NCI-H2227 (cell line): Measurements from ENCODE around the gene MTNR1A.

Source experiments
- DNase-seq: peaks from one replicate; lab custom pipeline; 2025; ENCODE audit not compliant: unreplicated experiment; lab: John Stamatoyannopoulos, UW

Gene MTNR1A

GRCh38 chr4:186497043-186497442 is 58.3 kb downstream of the MTNR1A start:
- no peak for DNase-seq

DNA sequence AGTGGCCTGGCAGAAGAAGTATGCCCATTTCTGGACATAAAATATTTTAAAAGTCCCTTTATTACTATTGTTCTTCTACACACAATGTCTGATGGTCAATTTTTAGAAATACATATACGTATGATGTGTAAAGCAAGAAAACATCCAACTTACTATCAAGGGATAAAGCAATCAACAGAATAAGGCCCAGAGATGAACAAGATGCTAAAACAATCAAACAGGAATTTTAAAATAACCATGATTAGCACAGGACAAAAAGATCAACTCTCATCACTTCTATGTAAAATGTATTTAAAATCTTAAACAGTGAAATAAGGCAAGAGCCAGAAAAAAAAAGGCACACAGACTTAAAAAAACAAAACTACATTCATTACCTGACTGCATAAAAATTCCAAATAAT is 60.9 kb downstream of the MTNR1A start:
- DNase-seq, result no peak

- DNase-seq, result no peak
These were observed 67.6 kb downstream of the MTNR1A start for GRCh38 chr4:186487726-186488125.

DNA sequence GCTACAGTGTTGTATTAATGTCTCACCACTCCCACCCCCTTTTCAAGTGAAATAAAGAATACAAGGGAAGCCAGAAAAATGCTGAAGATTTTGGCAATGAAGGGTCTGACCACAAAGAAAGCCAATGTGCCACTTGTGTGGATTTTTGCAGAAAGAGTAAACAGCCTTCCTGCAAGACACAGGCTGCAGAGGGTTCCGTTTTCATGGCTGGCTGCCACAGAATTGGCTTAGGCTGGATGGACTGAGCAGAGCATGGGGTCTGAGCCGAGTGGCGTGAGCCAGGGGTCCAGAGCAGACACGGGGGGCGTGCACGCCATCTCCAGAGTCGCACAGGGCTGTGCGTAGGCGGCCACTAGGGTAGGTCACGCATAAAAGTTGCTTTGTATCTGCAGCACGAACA is 69.2 kb downstream of the MTNR1A start:
- no peak for DNase-seq

DNA sequence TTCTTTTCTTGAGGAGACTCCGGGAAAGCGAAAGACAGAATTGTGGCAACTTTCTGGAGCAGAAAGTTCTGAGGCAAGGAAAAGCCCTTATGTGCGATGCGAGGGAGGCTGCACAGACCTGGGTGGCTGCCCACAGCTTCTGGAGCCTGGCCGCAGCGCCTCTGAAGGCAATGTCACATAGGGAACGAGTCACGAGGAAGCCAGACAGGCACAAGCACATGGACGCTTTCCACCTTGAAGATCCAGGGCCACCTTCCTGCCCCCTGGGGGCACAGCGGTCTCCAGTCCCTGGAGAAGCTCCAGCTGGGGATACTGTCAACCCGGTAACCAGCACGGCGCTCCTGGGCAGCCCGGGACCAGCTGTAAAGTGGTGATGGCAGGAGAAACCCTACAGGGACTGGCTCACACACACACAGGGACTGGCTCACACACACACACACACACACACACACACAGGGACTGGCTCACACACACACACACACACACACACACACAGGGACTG is 69.8 kb downstream of the MTNR1A start:
- DNase-seq, result no peak

DNA sequence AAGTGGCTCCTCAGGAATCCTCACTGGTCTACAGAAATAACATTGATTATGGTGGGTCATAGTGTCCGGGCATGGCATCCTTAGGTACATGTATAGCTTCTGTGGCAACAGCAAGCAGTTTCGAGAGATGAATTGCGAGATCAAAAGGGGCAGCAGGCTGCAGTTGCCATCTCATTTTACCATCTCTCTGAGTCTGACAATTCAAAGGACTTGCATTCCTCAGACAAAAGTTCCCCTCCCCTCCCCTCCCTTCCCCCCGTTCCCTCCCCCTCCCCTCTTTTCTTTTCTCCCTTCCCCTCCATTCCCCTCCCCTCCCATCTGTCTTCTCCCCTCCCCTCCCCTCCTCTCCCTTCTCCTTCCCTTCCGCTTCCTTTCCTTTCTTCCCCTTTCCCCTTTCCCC is 70.2 kb downstream of the MTNR1A start:
- DNase-seq, result no peak

GRCh38 chr4:186483656-186484055 is 71.7 kb downstream of the MTNR1A start:
- no peak for DNase-seq
